ENCODE measurements around the gene TLL2. TPM values are rescaled to one million over a fixed set of nuclear protein-coding genes. Genes with fewer than 3 reads are reported as not detected.

TLL2 gene
- total RNA-seq, 1 donor from 2014 or later, result not detected

GRCh38 chr10:96516337-96516736 is 2.6 kb upstream of the TLL2 start:
- Mint-ChIP-seq H3K4me1 (ENCODE audit: unreplicated experiment) (peaks cover 16% of the 10 kb centered on the region), H3K27me3 (ENCODE audit: unreplicated experiment) (peaks cover 15% of the 10 kb centered on the region), H3K36me3 (ENCODE audit: unreplicated experiment) (peaks cover 22% of the 10 kb centered on the region), H3K27ac (ENCODE audit: unreplicated experiment) (no peak overlapping the region), H3K4me3 (ENCODE audit: unreplicated experiment) (no peak overlapping the region), H3K9me3 (ENCODE audit: unreplicated experiment) (no peaks in the 10 kb centered on the region)
- TF ChIP-seq, protein P1, sequence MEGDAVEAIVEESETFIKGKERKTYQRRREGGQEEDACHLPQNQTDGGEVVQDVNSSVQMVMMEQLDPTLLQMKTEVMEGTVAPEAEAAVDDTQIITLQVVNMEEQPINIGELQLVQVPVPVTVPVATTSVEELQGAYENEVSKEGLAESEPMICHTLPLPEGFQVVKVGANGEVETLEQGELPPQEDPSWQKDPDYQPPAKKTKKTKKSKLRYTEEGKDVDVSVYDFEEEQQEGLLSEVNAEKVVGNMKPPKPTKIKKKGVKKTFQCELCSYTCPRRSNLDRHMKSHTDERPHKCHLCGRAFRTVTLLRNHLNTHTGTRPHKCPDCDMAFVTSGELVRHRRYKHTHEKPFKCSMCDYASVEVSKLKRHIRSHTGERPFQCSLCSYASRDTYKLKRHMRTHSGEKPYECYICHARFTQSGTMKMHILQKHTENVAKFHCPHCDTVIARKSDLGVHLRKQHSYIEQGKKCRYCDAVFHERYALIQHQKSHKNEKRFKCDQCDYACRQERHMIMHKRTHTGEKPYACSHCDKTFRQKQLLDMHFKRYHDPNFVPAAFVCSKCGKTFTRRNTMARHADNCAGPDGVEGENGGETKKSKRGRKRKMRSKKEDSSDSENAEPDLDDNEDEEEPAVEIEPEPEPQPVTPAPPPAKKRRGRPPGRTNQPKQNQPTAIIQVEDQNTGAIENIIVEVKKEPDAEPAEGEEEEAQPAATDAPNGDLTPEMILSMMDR (IDR thresholded peaks at IDR 0.05), result no peak
- no peak for DNase-seq (ENCODE audit: extremely low spot score, unreplicated experiment)

GRCh38 chr10:96513305-96513697 is 425 bp downstream of the TLL2 start:
- TF ChIP-seq, protein P1 (IDR thresholded peaks at IDR 0.05), result no peak
- H3K4me1 Mint-ChIP-seq (ENCODE audit: unreplicated experiment), result peaks cover 16% of the 10 kb centered on the region
- DNase-seq (ENCODE audit: extremely low spot score, unreplicated experiment), result no peak
- peak overlapping the region; percentile 79 for H3K4me3 Mint-ChIP-seq (ENCODE audit: unreplicated experiment)
- H3K27ac Mint-ChIP-seq (ENCODE audit: unreplicated experiment), result no peak overlapping the region
- peaks cover 15% of the 10 kb centered on the region for H3K27me3 Mint-ChIP-seq (ENCODE audit: unreplicated experiment)
- no peaks in the 10 kb centered on the region for H3K9me3 Mint-ChIP-seq (ENCODE audit: unreplicated experiment)
- peaks cover 2% of the 10 kb centered on the region for H3K36me3 Mint-ChIP-seq (ENCODE audit: unreplicated experiment)

- Mint-ChIP-seq H3K4me3 (ENCODE audit: unreplicated experiment) (peak overlapping the region; percentile 79), H3K27ac (ENCODE audit: unreplicated experiment) (no peak overlapping the region), H3K4me1 (ENCODE audit: unreplicated experiment) (peaks cover 16% of the 10 kb centered on the region), H3K9me3 (ENCODE audit: unreplicated experiment) (no peaks in the 10 kb centered on the region), H3K36me3 (ENCODE audit: unreplicated experiment) (no peaks in the 10 kb centered on the region), H3K27me3 (ENCODE audit: unreplicated experiment) (peaks cover 15% of the 10 kb centered on the region)
- TF ChIP-seq, protein P1 (IDR thresholded peaks at IDR 0.05), result no peak
- DNase-seq (ENCODE audit: extremely low spot score, unreplicated experiment), result no peak
Measured at GRCh38 chr10:96512524-96513304, 1.0 kb downstream of the TLL2 start.

DNA sequence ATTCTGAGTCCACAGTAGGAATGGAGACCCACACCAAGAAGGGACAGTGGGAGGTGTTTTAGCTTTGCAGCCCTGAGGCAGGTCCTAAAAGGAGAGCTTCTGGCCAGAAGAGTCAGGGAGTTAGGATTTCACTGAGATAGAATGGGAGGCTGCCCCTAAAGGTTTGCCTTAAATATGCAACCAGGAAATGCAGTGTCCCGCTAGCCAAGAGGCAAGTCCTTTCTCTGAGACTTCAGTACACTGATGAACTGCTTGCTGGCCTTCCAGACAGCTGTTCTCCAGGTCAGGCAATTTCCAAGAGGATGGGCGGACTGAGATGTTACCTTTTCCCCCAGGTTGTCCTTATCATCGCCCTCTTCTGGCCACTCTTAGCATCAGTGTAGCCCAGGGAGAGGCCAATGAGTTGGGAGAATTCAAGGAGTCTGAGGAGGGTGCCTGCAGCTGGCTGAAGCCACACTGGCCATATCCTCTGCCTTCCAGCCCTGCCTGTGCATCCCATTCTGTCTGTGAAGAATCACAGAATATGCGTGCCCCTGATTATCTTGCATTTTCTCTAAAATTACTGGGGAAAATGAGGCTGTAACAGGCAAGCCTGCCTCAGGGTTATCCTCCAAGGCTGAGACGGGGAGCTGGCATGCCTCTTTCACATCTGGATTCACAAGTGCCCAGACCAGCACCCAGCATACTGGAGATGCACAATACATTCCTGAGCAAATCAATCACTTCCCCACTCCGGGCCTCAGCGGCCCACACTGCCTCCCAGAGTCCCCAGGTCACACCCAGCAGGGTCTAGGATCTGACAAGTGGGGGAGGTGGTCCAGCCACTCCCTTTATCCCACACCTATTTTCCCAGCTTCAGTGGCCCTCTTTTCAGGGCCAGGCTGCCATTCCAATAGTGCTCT is 2.4 kb downstream of the TLL2 start:
- peak; percentile 64 for DNase-seq (ENCODE audit: extremely low spot score, unreplicated experiment)
- Mint-ChIP-seq H3K9me3 (ENCODE audit: unreplicated experiment) (no peaks in the 10 kb centered on the region), H3K27ac (ENCODE audit: unreplicated experiment) (no peak overlapping the region), H3K27me3 (ENCODE audit: unreplicated experiment) (peaks cover 18% of the 10 kb centered on the region), H3K36me3 (ENCODE audit: unreplicated experiment) (no peaks in the 10 kb centered on the region), H3K4me1 (ENCODE audit: unreplicated experiment) (peaks cover 16% of the 10 kb centered on the region), H3K4me3 (ENCODE audit: unreplicated experiment) (no peak overlapping the region)
- TF ChIP-seq, protein P1 (IDR thresholded peaks at IDR 0.05), result peak; percentile 55

Data from osteocyte (in vitro differentiated cells).